ENCODE results near the gene MALSU1.
"Not testable (repeated sequence)": the region's sequence is repeated elsewhere in the genome, so short reads cannot be mapped to it uniquely, and the experiment has no call there.

The MALSU1 gene

DNA sequence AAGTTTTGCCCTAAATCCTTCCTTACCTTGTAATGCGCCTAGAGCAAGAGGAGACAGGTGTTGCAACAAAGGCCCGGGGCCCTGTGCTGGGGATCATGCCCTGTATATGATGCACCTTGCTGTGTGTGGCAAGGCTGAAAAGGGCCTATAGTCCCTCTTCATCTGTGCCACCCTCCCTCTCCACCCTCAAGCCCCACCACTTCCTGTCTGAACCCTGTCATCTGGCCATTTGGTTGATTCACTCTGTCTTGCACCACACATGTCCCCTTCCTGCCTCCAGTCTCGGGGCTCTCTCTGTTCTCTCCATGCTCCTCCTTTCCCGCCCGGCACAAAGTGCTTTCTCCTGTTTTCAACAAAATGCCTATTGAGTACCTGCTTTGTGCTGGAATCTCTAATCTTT, 11.5 kb upstream of the MALSU1 start:
- DNase-seq, result no peak

DNA sequence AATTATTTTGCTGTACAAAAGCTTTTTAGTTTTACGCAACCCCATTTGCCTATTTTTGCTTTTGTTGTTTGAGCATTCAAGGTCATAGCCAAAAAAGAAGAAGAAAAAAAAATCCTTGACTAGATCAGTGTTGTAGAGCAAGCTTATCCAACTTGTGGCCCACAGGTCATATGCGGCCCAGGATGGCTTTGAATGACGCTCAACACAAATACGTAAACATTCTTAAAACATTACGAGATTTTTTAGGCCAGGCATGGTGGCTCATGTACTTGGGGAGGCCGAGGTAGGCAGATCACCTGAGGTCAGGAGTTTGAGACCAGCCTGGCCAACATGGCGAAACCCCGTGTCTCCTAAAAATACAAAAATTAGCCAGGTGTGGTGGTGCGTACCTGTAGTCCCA, 8.1 kb upstream of the MALSU1 start:
- DNase-seq, result no peak

DNA sequence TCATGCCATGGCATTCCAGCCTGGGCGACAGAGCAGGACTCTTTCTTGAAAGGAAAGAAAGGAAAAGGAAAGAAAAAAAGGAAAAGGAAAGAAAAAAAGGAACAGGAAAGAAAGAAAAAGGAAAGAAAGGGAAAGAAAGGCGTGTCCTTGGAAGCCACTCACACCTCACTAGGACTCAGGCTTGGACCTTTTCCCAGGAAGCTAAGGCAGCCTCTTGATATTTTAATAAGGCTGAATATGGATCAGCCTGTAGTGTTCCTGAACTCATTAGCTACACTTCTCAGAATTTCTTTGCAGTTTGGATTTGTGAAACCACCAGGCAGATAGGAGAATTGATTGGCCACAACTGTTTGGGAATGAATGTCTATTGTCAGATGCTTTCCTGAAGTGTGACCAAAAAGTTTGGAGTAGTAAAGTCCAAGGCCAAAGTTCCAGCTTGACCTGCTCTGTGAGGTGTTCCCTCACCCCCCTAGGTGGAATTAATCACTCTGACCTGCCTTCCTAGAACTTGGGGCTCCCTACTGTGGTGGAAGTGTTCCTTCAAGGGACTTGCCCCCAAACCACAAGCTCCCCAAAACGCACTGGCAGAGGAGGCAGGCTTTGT, 7.1 kb upstream of the MALSU1 start:
- no peak for DNase-seq

DNA sequence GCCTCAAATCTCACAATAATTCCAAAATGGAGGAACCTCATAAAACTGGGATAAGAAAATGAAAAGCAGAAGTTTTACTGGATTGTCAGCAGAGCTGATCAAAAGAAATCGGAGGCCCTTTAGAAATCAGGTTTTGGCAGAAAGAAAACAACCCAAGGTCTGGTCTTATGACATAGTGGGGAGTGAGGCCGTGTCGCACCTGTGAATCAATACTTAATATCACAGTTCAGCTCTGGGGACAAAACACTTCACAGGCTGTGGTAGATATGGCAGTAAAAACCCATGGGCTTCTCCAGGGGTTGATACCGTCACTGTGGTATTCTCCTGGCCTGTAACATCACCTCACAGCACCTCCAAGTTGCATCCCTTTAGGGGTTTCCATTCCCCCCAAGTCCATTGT, 6.5 kb upstream of the MALSU1 start:
- DNase-seq, result no peak

GRCh38 chr7:23293500-23294073, 5.6 kb upstream of the MALSU1 start:
- DNase-seq, result no peak

GRCh38 chr7:23294549-23295400, 4.4 kb upstream of the MALSU1 start:
- no peak for DNase-seq

GRCh38 chr7:23295401-23295697, 3.8 kb upstream of the MALSU1 start:
- DNase-seq, result no peak

DNA sequence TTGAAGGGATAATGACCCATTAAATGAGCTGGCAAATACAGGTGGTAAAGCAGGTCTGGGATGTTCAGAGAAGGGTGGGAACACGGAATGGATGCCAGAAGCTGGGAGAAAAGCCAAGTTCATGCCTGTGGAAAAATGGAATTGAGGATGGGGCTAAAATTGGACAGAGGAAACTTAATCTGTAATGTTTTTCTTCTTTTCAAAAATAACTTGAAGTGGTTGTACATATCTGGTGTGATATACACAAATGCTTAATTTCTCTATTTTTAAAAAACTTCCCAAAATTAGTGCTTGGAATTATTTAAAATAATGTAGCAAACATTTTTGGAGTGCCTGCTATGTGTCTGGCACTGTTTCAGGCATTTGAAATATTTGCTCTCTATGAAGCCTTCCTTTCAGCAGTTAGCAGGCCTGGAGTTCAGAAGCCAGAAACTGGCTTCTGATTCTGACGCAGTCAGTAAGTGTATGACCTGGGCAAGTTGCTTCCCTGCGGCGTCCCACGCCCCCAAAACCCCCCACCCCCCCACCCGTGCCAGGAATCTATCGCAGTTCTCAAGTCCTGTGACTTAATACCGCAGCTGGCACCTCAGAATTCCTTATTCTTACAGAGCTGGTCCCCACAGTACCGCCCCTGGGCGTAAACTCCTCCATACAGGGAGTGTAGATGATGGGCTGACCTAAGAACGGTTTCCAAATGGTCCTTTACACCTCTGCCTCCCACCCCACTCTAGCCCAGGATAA, 828 bp upstream of the MALSU1 start:
- DNase-seq, result no peak

DNA sequence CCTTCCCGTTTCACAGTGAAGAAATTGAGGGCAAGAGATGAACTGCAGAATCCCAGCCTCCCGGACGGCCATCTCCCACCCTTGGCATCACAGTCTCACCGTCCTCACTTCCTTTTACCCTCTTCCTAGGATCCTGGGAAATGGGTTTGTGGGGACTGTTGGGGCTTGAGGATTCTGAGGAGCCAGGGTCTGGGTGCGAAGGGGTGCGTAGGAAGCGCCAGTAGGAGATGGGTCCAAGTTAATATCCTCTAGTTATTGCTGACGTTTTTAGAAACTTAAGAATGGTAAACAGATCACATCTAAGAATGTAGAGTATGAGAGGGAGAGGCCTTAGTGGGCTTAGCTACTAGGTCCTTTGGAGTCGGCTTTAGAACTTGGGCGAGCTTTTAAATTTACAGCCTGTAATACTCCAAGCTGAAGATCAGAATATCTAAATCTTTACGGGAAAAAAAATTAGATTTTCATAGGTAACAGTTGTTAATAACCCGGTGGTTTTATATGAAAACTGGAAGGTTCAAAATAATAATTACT, 696 bp downstream of the MALSU1 start:
- DNase-seq, result no peak

DNA sequence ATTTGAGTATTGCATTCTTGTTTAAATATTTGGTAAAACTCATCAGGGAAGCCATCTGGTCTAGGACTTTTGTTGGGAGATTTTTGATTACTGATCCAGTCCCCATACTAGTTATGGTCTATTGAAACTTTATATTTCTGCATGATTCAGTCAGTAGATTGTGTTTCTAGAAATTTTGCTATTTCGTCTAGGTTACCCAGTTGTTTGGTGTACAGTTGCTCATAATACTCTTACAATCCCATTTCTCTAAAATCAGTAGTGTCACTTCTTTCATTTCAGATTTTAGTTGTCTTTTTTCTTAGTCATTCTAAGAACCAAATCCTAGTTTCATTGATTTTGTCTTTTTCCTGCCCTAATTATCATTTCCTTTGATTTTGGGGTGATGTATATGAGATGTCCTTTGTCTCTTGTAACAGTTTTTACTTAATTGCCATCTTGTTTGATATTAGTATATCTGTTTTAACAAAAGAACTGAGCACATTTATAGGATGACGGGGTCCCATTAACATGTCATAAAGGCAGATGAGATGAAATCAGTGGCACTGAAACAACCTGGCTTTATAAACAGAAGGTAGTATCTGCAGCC, 7.9 kb downstream of the MALSU1 start:
- no peak for DNase-seq

- DNase-seq, result no peak
Observed at GRCh38 chr7:23308754-23309153, 9.6 kb downstream of the MALSU1 start.

GRCh38 chr7:23312141-23312540, 13.0 kb downstream of the MALSU1 start:
- DNase-seq, result not testable (repeated sequence)

GRCh38 chr7:23315366-23315765, 16.2 kb downstream of the MALSU1 start:
- no peak for DNase-seq

GRCh38 chr7:23331132-23331531, 32.0 kb downstream of the MALSU1 start:
- DNase-seq, result no peak

- no peak for DNase-seq
Observed at GRCh38 chr7:23332193-23332592, 33.1 kb downstream of the MALSU1 start.

- no peak for DNase-seq
Observed at GRCh38 chr7:23332910-23333612, 33.9 kb downstream of the MALSU1 start.

DNA sequence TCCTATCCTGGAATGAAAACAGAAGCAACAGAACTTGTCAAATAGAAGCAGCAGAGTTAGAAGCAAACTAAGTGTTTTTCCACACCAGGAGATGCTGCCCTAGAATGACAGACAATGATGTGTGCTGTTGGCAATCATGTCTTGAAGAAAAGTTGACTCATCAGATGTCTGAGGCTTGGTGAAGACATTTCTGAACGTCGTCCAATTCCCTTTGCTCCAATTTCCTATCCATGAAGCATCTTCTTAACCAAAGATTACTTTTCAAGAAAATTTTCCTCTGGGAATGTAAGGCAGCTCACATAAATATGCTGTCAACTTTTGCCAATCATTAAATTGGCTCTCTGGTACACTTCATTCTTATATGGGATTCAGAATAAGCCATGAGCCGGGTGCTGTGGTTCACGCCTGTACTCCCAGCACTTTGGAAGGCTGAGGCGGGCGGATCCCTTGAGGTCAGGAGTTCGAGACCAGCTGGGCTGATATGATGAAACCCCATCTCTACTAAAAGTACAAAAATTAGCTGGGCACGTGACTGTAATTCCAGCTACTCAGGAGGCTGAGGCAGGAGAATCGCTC, 34.6 kb downstream of the MALSU1 start:
- no peak for DNase-seq

DNA sequence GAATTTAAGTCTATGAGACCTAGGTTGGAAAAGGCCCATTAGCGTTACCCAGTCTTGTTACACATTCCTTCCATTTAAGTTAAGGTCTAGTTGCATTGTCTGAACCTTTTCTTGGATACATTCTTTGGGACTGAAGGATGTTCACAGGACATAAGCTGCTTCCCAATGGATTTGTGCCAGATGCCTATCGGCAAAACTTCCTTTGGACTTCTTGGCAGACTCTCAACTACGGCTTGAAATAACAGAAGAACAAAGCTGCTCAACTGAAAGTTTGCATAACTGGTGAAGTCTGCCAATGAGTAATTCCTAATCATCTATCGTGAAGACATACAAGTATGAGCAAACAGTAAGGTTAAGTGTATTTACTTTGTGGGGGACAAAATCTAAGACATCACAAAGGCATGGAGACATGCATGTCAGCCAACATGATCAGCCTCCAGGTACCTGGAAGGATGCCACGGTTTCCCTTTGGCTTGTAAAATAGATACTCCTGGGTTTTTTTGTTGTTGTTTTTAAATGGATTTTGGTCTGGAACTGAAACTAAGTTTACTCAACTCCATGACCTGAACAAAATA, 35.4 kb downstream of the MALSU1 start:
- no peak for DNase-seq

DNA sequence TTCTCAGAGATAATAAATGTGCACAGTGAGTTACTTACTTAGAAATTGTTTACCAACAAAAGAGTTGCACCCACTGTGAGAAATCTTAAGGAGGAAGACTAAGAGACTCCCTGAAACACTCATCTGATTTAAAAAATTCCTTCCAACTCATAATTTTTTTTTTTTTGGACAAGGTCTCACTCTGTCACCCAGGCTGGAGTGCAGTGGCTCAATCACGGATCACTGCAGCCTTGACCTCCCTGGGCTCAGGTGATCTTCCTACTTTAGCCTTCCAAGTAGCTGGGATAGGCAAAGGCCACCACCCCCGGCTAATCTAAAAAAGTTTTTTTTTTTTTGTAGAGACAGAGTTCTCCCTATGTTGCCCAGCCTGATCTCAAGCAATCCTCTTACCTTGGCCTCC, 36.0 kb downstream of the MALSU1 start:
- no peak for DNase-seq

DNA sequence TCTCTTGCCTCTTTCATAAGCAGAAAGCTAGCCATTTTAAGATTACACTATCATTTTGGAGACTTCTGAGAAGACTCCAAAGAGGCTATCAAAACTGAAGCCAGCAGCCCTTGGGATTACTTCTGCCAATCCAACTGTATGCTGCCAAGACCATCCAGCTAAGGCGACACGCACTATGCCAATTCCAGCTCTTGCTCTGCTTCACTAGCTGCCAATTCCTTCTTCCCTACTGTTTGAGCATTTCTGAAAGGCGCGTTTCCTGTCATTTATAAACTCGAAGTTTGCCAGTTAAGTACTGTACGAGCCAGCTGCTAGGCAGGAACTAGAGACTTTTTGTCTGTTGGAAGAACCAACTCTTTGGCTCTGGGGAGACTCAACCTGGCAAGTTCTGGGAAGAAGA, 36.5 kb downstream of the MALSU1 start:
- DNase-seq, result no peak

GRCh38 chr7:23336086-23336485, 36.9 kb downstream of the MALSU1 start:
- no peak for DNase-seq

DNA sequence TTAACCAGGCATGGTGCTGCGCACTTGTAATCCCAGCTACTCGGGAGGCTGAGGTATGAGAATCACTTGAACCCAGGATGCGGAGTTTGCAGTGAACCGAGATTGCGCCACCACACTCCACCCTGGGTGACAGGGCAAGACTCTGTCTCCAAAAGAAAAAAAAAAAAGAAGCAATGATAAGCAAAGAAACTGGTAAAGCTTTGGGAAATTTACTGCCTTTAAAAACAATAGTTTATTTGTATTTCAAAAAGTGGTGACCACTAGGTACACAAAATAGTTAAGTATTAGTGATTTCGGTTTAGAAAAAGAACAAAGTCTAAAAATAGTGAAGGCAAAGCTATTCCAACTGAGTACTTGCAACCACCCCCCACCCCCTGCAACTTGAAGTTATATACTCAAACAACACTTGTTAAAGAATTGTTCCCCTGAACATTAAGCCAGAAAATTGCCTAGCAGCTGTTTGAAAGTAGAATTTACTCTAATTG, 37.7 kb downstream of the MALSU1 start:
- DNase-seq, result no peak

Measured in CD4-positive, alpha-beta T cell treated with Interleukin-6 for 4 hours (primary cell).